HG03378 (cell line): ENCODE measurements around the gene MPRIP.

Source experiments
- ATAC-seq: cut with Tn5 transposase; IDR thresholded peaks from one replicate; pipeline ENCODE4 v1.9.1; 2021; ENCODE audit warnings: mild to moderate bottlenecking, moderate library complexity; ENCODE audit not compliant: unreplicated experiment

MPRIP gene

GRCh38 chr17:17028878-17029535 is 13.2 kb upstream of the MPRIP start:
- ATAC-seq: no peak

GRCh38 chr17:17029938-17030337 is 12.3 kb upstream of the MPRIP start:
- no peak for ATAC-seq

GRCh38 chr17:17030515-17031211 is 11.6 kb upstream of the MPRIP start:
- no peak for ATAC-seq

DNA sequence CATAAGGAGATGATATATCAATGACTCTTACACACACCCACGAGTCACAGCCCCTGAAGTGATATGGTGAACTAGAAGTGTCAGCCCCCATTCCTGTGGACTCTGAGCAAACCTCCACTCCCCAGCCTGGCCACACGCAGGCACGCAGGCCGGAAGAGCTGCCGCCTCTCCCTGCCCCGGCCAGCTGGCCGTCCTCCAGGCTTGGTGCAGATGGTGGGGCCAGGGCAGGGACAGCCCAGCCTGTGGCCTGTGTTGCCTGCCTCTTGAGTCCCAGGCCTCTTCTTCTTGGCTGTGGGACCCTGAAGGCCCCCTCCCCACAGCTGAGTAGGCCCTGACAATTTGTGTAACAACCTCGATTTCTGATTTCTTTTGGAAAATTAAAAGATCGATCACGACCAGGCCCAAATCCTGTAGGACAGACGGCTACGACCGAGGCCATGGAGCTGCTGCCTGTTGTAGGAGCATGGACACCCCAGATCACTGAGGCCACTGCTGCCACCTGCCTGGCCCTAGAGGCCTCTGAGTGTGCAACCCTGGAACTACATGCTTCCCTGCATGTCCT is 10.0 kb upstream of the MPRIP start:
- ATAC-seq: no peak

- ATAC-seq: no peak
These were observed 8.8 kb upstream of the MPRIP start for GRCh38 chr17:17033466-17033865.

GRCh38 chr17:17034026-17034425 is 8.2 kb upstream of the MPRIP start:
- no peak for ATAC-seq

DNA sequence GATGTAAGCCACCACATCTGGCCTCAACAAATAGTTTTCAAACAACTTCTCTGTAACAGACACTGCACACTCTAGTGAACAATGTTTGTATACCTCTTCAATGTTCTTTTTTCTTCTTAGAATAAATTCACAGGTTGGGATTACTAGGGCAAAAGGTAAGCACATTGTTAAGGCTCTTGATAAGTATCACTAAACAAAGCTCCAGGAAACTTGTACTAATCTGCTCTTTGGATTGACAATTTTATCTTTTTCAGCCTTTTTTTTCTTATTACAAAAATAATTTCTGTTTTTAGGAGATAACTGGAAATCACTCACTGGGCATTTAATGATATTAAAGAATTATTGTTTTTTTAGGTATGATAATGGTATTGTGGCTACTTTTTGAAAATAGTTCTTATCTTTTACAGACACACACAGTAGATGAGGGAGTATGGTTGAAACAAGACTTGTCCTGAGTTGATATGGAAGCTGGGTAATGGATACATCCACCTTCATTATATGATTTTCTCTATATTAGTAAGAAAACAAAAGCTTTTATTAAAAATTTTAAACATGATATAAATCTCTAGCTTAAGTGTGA is 7.7 kb upstream of the MPRIP start:
- no peak for ATAC-seq

- ATAC-seq: no peak
These were observed 6.8 kb upstream of the MPRIP start for GRCh38 chr17:17035490-17035889.

GRCh38 chr17:17035920-17036523 is 6.2 kb upstream of the MPRIP start:
- ATAC-seq: no peak

DNA sequence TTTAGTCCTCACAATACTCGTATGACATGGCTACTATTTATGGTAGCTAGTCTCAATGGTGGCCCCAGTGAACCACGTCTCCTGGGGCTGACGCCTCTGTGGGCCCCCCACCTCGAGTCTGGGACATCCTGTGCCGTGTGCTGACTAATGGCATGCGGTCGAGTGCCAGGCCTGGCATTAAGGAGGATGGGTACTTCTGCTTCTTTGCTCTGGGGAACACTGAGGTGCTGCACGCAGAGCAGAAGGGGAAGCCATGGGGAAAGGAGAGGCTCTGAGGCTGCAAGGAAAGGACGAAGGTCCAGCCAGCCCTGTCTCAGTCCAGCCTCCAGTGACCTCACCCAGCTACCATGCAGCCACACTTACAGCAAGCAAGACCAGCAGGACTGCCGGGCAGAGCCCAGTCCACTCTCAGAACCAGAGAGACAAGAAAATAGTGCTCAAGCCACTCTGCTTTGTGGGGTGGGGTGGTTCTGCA is 5.7 kb upstream of the MPRIP start:
- no peak for ATAC-seq

GRCh38 chr17:17039911-17040310 is 2.3 kb upstream of the MPRIP start:
- ATAC-seq: no peak

DNA sequence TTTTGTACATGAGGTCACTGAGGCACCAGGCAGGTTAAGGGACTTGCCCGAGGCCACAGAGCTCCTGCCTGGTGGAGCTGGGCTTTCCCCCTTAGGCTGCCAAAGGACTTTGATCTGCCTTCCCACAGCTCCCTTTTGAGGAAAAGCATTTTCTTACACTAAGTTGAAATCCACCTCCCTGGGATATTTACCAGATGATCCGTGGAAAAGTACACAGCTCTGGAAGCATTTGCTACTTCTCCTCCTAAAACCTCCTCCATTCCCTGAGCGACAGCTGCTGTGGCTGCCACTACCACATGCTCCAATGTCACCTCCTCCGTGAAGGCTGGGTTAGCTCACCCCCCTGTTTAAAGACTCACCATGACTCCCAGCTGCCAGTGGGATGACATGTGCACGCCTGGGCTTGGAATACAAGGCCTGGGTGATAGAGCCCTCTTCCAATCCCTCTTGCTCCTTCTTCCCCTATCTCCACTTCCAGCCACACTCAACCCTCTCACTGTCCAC is 1.2 kb upstream of the MPRIP start:
- no peak for ATAC-seq

DNA sequence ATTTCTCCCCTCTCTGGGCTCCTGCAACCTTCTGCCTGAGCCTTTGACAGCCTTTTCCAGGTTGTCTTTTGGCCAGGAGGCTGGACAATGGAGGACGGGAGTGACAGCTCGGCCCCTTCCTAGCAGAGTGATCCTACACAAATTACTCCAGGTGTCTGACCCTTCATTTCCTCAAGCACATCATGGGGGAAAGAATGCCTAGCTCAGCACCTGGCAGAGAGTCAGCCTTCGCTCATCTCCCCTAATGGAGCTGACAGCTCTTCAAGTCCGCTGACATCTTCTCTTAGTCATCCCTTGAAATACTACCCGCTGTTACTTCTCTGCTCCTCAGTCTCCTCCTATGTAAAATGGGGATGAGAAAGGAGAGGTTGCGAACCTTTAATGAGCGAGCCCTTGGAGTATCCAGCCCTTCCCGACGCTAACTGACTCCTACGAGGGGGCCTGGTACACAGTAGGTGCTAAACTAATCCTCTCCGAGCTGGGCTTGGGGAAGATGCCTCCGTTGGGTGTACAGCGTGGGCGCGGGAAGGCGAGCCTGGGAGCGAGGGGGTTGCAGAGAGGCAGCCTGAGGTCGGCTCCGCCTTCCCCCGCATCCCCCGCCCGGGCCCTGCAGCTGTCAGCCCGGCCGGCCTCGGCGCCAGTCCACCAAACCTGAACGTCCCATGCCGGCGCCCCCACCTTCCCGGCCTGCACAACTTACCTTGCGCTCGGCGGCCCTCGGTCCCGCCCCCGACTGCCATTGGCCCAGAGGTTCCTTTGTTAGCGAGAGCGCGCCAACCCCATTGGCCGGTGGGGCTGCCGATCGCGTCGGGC is 480 bp upstream of the MPRIP start:
- ATAC-seq: peak; percentile 84

GRCh38 chr17:17042851-17043460 is 699 bp downstream of the MPRIP start:
- ATAC-seq: no peak

DNA sequence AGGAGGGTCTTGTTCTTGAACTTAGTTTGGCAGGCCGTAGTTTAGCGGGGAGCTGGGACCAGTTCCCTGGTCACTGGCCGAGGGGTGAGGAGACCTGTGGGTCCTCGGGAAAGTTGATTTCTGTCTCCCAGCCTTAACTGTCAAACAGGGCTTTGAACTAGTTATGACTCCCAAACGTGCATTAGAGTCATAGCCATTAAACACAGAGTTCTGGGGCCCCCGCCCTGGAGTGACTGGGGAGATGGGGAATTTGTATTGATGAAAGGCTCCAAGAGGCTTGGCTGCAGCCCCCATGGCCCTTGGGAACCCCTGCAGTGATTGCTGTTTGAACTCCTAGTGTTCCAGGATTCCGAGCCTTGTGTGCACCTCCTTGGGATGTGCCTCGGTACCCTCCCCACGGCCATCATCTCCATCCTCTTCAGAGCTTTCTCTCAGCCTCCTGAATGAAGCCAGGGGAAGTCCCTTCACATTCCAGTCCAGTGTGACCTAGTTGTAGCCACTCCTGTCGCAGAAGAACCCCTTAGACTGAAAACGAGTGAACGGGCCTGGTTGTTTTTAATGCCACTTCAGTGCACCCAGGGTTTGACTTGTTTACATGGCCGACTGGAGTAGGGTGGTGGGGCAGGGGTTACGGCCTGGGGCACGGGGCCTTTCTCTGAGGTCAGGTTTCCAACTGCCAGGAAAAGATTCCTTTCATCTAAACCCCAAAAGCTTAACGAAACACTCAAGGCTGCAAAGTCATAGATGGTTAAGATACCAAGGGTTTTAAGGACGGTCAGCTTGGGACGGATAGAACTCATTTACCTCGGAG is 1.4 kb downstream of the MPRIP start:
- no peak for ATAC-seq

DNA sequence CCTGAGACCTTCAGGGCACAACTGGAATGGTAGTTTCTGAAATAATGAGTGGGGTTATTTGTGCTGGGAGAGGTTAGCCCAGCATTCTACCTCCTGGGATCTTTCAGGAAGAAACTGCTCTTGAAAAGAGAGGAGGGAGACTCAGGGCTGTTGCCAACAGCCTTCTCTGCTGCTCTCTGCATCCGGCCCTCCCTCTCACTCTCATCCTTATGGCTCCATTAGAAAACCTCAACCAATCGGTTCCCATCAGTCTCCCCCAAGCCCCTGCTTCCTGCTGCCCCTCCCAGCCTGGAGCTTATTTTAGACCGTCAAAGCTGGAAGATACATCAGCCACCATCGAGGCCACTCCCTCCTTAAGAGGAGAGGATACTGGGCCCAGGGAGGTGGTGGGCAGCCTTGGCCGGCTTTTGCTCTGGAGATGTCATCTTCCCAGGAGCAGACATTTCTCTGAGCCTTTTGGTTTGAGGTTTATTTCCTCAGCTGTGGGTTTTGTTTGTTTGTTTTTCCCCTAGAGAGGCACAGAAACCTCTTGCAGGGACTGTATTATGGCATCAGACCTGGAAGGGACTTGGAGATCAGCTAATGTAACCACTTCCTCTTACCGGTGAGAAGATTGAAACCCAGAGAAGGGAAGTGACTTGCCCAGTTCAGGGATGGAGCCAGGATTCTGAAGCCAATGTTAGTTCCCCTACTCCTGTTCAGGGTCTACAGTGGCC is 2.7 kb downstream of the MPRIP start:
- ATAC-seq: no peak

GRCh38 chr17:17048106-17048505 is 5.8 kb downstream of the MPRIP start:
- ATAC-seq: no peak
